HG03175 (cell line): ENCODE results near the gene HDAC4.

ENCODE experiments used
- ATAC-seq: cut with Tn5 transposase; IDR thresholded peaks from one replicate; pipeline ENCODE4 v1.9.1; 2021; ENCODE audit warnings: mild to moderate bottlenecking, moderate library complexity; ENCODE audit not compliant: unreplicated experiment

HDAC4 gene

GRCh38 chr2:239061121-239061666 is 339.6 kb downstream of the HDAC4 start:
- ATAC-seq: no peak

- no peak for ATAC-seq
These were observed 340.1 kb downstream of the HDAC4 start for GRCh38 chr2:239060676-239061075.

- ATAC-seq: no peak
These were observed 341.0 kb downstream of the HDAC4 start for GRCh38 chr2:239059854-239060253.

- ATAC-seq: no peak
These were observed 342.1 kb downstream of the HDAC4 start for GRCh38 chr2:239058766-239059165.

GRCh38 chr2:239057533-239057932 is 343.3 kb downstream of the HDAC4 start:
- ATAC-seq: no peak

GRCh38 chr2:239056611-239057010 is 344.2 kb downstream of the HDAC4 start:
- ATAC-seq: no peak

- no peak for ATAC-seq
These were observed 344.9 kb downstream of the HDAC4 start for GRCh38 chr2:239055756-239056493.

- no peak for ATAC-seq
These were observed 345.9 kb downstream of the HDAC4 start for GRCh38 chr2:239054921-239055320.

- ATAC-seq: no peak
These were observed 346.9 kb downstream of the HDAC4 start for GRCh38 chr2:239053801-239054503.

GRCh38 chr2:239052798-239053665 is 347.8 kb downstream of the HDAC4 start:
- no peak for ATAC-seq

- ATAC-seq: no peak
These were observed 348.9 kb downstream of the HDAC4 start for GRCh38 chr2:239051891-239052445.

GRCh38 chr2:239050252-239050649 is 350.6 kb downstream of the HDAC4 start:
- ATAC-seq: no peak

- ATAC-seq: no peak
These were observed 351.2 kb downstream of the HDAC4 start for GRCh38 chr2:239049421-239050251.

- ATAC-seq: no peak
These were observed 352.1 kb downstream of the HDAC4 start for GRCh38 chr2:239048736-239049135.

- no peak for ATAC-seq
These were observed 353.0 kb downstream of the HDAC4 start for GRCh38 chr2:239047861-239048260.

GRCh38 chr2:239047420-239047819 is 353.4 kb downstream of the HDAC4 start:
- ATAC-seq: no peak

GRCh38 chr2:239046822-239047221 is 354.0 kb downstream of the HDAC4 start:
- ATAC-seq: no peak

GRCh38 chr2:239044336-239044735 is 356.5 kb downstream of the HDAC4 start:
- ATAC-seq: no peak

GRCh38 chr2:239043326-239043725 is 357.5 kb downstream of the HDAC4 start:
- ATAC-seq: no peak
